ENCODE results near the gene KRT13. TPM values are rescaled to one million over a fixed set of nuclear protein-coding genes. Genes with fewer than 3 reads are reported as not detected.

Gene KRT13
- total RNA-seq, 1 donor = 0.73 TPM

- no peaks in the 10 kb centered on the region for H3K27me3 ChIP-seq (ENCODE audit: insufficient read depth, low read length)
- no peaks in the 10 kb centered on the region for H3K9me3 ChIP-seq (ENCODE audit: low read depth, low read length)
- peaks cover 45% of the 10 kb centered on the region for H3K4me1 ChIP-seq (ENCODE audit: insufficient read depth, low read length)
- no peak overlapping the region for H3K4me3 ChIP-seq (ENCODE audit: low read length)
Measured at GRCh38 chr17:41499714-41500113, 5.7 kb downstream of the KRT13 start.

- H3K27me3 ChIP-seq (ENCODE audit: insufficient read depth, low read length) = no peaks in the 10 kb centered on the region
- peaks cover 47% of the 10 kb centered on the region for H3K4me1 ChIP-seq (ENCODE audit: insufficient read depth, low read length)
- H3K9me3 ChIP-seq (ENCODE audit: low read depth, low read length) = no peaks in the 10 kb centered on the region
- H3K4me3 ChIP-seq (ENCODE audit: low read length) = no peak overlapping the region
Measured at GRCh38 chr17:41498276-41498675, 7.1 kb downstream of the KRT13 start.

GRCh38 chr17:41496803-41497484 lies 8.5 kb downstream of the KRT13 start:
- H3K9me3 ChIP-seq (ENCODE audit: low read depth, low read length) = no peaks in the 10 kb centered on the region
- peaks cover 61% of the 10 kb centered on the region for H3K4me1 ChIP-seq (ENCODE audit: insufficient read depth, low read length)
- no peak overlapping the region for H3K4me3 ChIP-seq (ENCODE audit: low read length)
- H3K27me3 ChIP-seq (ENCODE audit: insufficient read depth, low read length) = no peaks in the 10 kb centered on the region

GRCh38 chr17:41494524-41494923 lies 10.9 kb downstream of the KRT13 start:
- no peaks in the 10 kb centered on the region for H3K27me3 ChIP-seq (ENCODE audit: insufficient read depth, low read length)
- peaks cover 71% of the 10 kb centered on the region for H3K4me1 ChIP-seq (ENCODE audit: insufficient read depth, low read length)
- no peaks in the 10 kb centered on the region for H3K9me3 ChIP-seq (ENCODE audit: low read depth, low read length)
- H3K4me3 ChIP-seq (ENCODE audit: low read length) = no peak overlapping the region

- Histone ChIP-seq H3K4me1 (ENCODE audit: insufficient read depth, low read length) (peaks cover 59% of the 10 kb centered on the region), H3K4me3 (ENCODE audit: low read length) (no peak overlapping the region), H3K9me3 (ENCODE audit: low read depth, low read length) (no peaks in the 10 kb centered on the region), H3K27me3 (ENCODE audit: insufficient read depth, low read length) (no peaks in the 10 kb centered on the region)
Measured at GRCh38 chr17:41492771-41493170, 12.6 kb downstream of the KRT13 start.

GRCh38 chr17:41492351-41492750 lies 13.1 kb downstream of the KRT13 start:
- H3K4me3 ChIP-seq (ENCODE audit: low read length) = no peak overlapping the region
- H3K4me1 ChIP-seq (ENCODE audit: insufficient read depth, low read length) = peaks cover 54% of the 10 kb centered on the region
- no peaks in the 10 kb centered on the region for H3K27me3 ChIP-seq (ENCODE audit: insufficient read depth, low read length)
- H3K9me3 ChIP-seq (ENCODE audit: low read depth, low read length) = no peaks in the 10 kb centered on the region

GRCh38 chr17:41491476-41491875 lies 13.9 kb downstream of the KRT13 start:
- Histone ChIP-seq H3K4me1 (ENCODE audit: insufficient read depth, low read length) (peaks cover 46% of the 10 kb centered on the region), H3K4me3 (ENCODE audit: low read length) (no peak overlapping the region), H3K9me3 (ENCODE audit: low read depth, low read length) (no peaks in the 10 kb centered on the region), H3K27me3 (ENCODE audit: insufficient read depth, low read length) (no peaks in the 10 kb centered on the region)

- H3K9me3 ChIP-seq (ENCODE audit: low read depth, low read length) = no peaks in the 10 kb centered on the region
- no peak overlapping the region for H3K4me3 ChIP-seq (ENCODE audit: low read length)
- peaks cover 44% of the 10 kb centered on the region for H3K4me1 ChIP-seq (ENCODE audit: insufficient read depth, low read length)
- no peaks in the 10 kb centered on the region for H3K27me3 ChIP-seq (ENCODE audit: insufficient read depth, low read length)
Measured at GRCh38 chr17:41490000-41490990, 15.1 kb downstream of the KRT13 start.

GRCh38 chr17:41489531-41489930 lies 15.9 kb downstream of the KRT13 start, which contains the start of gene KRT36:
Gene KRT36 (minus strand): TSS chr17:41489910. CDS start chr17:41489864, 46 bp downstream.
- Histone ChIP-seq H3K27me3 (ENCODE audit: insufficient read depth, low read length) (no peaks in the 10 kb centered on the region), H3K9me3 (ENCODE audit: low read depth, low read length) (no peaks in the 10 kb centered on the region), H3K4me3 (ENCODE audit: low read length) (no peak within 1 kb of the TSS), H3K4me1 (ENCODE audit: insufficient read depth, low read length) (peaks cover 44% of the 10 kb centered on the region)

GRCh38 chr17:41486809-41487530 lies 18.4 kb downstream of the KRT13 start:
- peaks cover 28% of the 10 kb centered on the region for H3K4me1 ChIP-seq (ENCODE audit: insufficient read depth, low read length)
- no peak overlapping the region for H3K4me3 ChIP-seq (ENCODE audit: low read length)
- no peaks in the 10 kb centered on the region for H3K27me3 ChIP-seq (ENCODE audit: insufficient read depth, low read length)
- no peaks in the 10 kb centered on the region for H3K9me3 ChIP-seq (ENCODE audit: low read depth, low read length)

GRCh38 chr17:41486316-41486715 lies 19.1 kb downstream of the KRT13 start:
- no peaks in the 10 kb centered on the region for H3K27me3 ChIP-seq (ENCODE audit: insufficient read depth, low read length)
- H3K9me3 ChIP-seq (ENCODE audit: low read depth, low read length) = no peaks in the 10 kb centered on the region
- H3K4me1 ChIP-seq (ENCODE audit: insufficient read depth, low read length) = peaks cover 23% of the 10 kb centered on the region
- no peak overlapping the region for H3K4me3 ChIP-seq (ENCODE audit: low read length)

- no peaks in the 10 kb centered on the region for H3K27me3 ChIP-seq (ENCODE audit: insufficient read depth, low read length)
- H3K9me3 ChIP-seq (ENCODE audit: low read depth, low read length) = no peaks in the 10 kb centered on the region
- peaks cover 13% of the 10 kb centered on the region for H3K4me1 ChIP-seq (ENCODE audit: insufficient read depth, low read length)
- H3K4me3 ChIP-seq (ENCODE audit: low read length) = no peak overlapping the region
Measured at GRCh38 chr17:41484920-41485904, 20.2 kb downstream of the KRT13 start.

GRCh38 chr17:41483991-41484826 lies 21.2 kb downstream of the KRT13 start:
- peaks cover 7% of the 10 kb centered on the region for H3K4me1 ChIP-seq (ENCODE audit: insufficient read depth, low read length)
- H3K27me3 ChIP-seq (ENCODE audit: insufficient read depth, low read length) = no peaks in the 10 kb centered on the region
- no peak overlapping the region for H3K4me3 ChIP-seq (ENCODE audit: low read length)
- H3K9me3 ChIP-seq (ENCODE audit: low read depth, low read length) = no peaks in the 10 kb centered on the region
